Measurements from ENCODE around the gene LILRA6.
"Not testable (repeated sequence)": the region's sequence is repeated elsewhere in the genome, so short reads cannot be mapped to it uniquely, and the experiment has no call there.

LILRA6 gene

GRCh38 chr19:54240372-54241336 is 1.9 kb downstream of the LILRA6 start:
- H3K4me1 ChIP-seq (ENCODE audit: control insufficient read depth, insufficient read depth, low read length); H3K9ac ChIP-seq (ENCODE audit: low read length); H3K27me3 ChIP-seq (ENCODE audit: control insufficient read depth, insufficient read depth, low read length); H3K4me3 ChIP-seq (ENCODE audit: low read length); H3K36me3 ChIP-seq (ENCODE audit: control insufficient read depth, insufficient read depth, low read length); H3K27ac ChIP-seq (ENCODE audit: low read depth, low read length): not testable (repeated sequence)

GRCh38 chr19:54239491-54240371 is 2.9 kb downstream of the LILRA6 start:
- not testable (repeated sequence) for H3K4me1 ChIP-seq (ENCODE audit: control insufficient read depth, insufficient read depth, low read length); H3K27me3 ChIP-seq (ENCODE audit: control insufficient read depth, insufficient read depth, low read length); H3K36me3 ChIP-seq (ENCODE audit: control insufficient read depth, insufficient read depth, low read length); H3K9ac ChIP-seq (ENCODE audit: low read length); H3K27ac ChIP-seq (ENCODE audit: low read depth, low read length); H3K4me3 ChIP-seq (ENCODE audit: low read length)

- no peaks in the 10 kb centered on the region for H3K36me3 ChIP-seq (ENCODE audit: control insufficient read depth, insufficient read depth, low read length)
- no peaks in the 10 kb centered on the region for H3K4me1 ChIP-seq (ENCODE audit: control insufficient read depth, insufficient read depth, low read length)
- no peak overlapping the region for H3K27ac ChIP-seq (ENCODE audit: low read depth, low read length)
- no peak overlapping the region for H3K4me3 ChIP-seq (ENCODE audit: low read length)
- no peak overlapping the region for H3K9ac ChIP-seq (ENCODE audit: low read length)
- no peaks in the 10 kb centered on the region for H3K27me3 ChIP-seq (ENCODE audit: control insufficient read depth, insufficient read depth, low read length)
These were observed 8.6 kb downstream of the LILRA6 start for GRCh38 chr19:54233941-54234340.

- Histone ChIP-seq H3K27me3 (ENCODE audit: control insufficient read depth, insufficient read depth, low read length) (no peaks in the 10 kb centered on the region), H3K27ac (ENCODE audit: low read depth, low read length) (no peak overlapping the region), H3K36me3 (ENCODE audit: control insufficient read depth, insufficient read depth, low read length) (no peaks in the 10 kb centered on the region), H3K9ac (ENCODE audit: low read length) (no peak overlapping the region), H3K4me3 (ENCODE audit: low read length) (no peak overlapping the region), H3K4me1 (ENCODE audit: control insufficient read depth, insufficient read depth, low read length) (no peaks in the 10 kb centered on the region)
These were observed 11.3 kb downstream of the LILRA6 start for GRCh38 chr19:54231077-54231931.

GRCh38 chr19:54230031-54230430 is 12.6 kb downstream of the LILRA6 start:
- Histone ChIP-seq H3K9ac (ENCODE audit: low read length) (no peak overlapping the region), H3K27me3 (ENCODE audit: control insufficient read depth, insufficient read depth, low read length) (no peaks in the 10 kb centered on the region), H3K4me1 (ENCODE audit: control insufficient read depth, insufficient read depth, low read length) (no peaks in the 10 kb centered on the region), H3K4me3 (ENCODE audit: low read length) (no peak overlapping the region), H3K27ac (ENCODE audit: low read depth, low read length) (no peak overlapping the region), H3K36me3 (ENCODE audit: control insufficient read depth, insufficient read depth, low read length) (no peaks in the 10 kb centered on the region)

- H3K9ac ChIP-seq (ENCODE audit: low read length) = no peak overlapping the region
- H3K4me1 ChIP-seq (ENCODE audit: control insufficient read depth, insufficient read depth, low read length) = no peaks in the 10 kb centered on the region
- no peaks in the 10 kb centered on the region for H3K36me3 ChIP-seq (ENCODE audit: control insufficient read depth, insufficient read depth, low read length)
- no peak overlapping the region for H3K27ac ChIP-seq (ENCODE audit: low read depth, low read length)
- H3K4me3 ChIP-seq (ENCODE audit: low read length) = no peak overlapping the region
- H3K27me3 ChIP-seq (ENCODE audit: control insufficient read depth, insufficient read depth, low read length) = no peaks in the 10 kb centered on the region
These were observed 13.4 kb downstream of the LILRA6 start for GRCh38 chr19:54229146-54229545.

- H3K27ac ChIP-seq (ENCODE audit: low read depth, low read length); H3K9ac ChIP-seq (ENCODE audit: low read length); H3K4me3 ChIP-seq (ENCODE audit: low read length); H3K36me3 ChIP-seq (ENCODE audit: control insufficient read depth, insufficient read depth, low read length); H3K4me1 ChIP-seq (ENCODE audit: control insufficient read depth, insufficient read depth, low read length); H3K27me3 ChIP-seq (ENCODE audit: control insufficient read depth, insufficient read depth, low read length): not testable (repeated sequence)
These were observed 18.0 kb downstream of the LILRA6 start for GRCh38 chr19:54224619-54225018.

GRCh38 chr19:54223937-54224281 is 18.7 kb downstream of the LILRA6 start:
- not testable (repeated sequence) for H3K27me3 ChIP-seq (ENCODE audit: control insufficient read depth, insufficient read depth, low read length); H3K27ac ChIP-seq (ENCODE audit: low read depth, low read length); H3K4me1 ChIP-seq (ENCODE audit: control insufficient read depth, insufficient read depth, low read length); H3K4me3 ChIP-seq (ENCODE audit: low read length); H3K36me3 ChIP-seq (ENCODE audit: control insufficient read depth, insufficient read depth, low read length); H3K9ac ChIP-seq (ENCODE audit: low read length)

- not testable (repeated sequence) for H3K27ac ChIP-seq (ENCODE audit: low read depth, low read length); H3K36me3 ChIP-seq (ENCODE audit: control insufficient read depth, insufficient read depth, low read length); H3K27me3 ChIP-seq (ENCODE audit: control insufficient read depth, insufficient read depth, low read length)
These were observed 19.2 kb downstream of the LILRA6 start for GRCh38 chr19:54223277-54223936.

GRCh38 chr19:54222474-54223276 is 19.9 kb downstream of the LILRA6 start, which contains the start of gene LILRB3:
TSS of gene LILRB3 (minus strand) at chr19:54223007. CDS start at chr19:54222976, 31 bp downstream.
- not testable (repeated sequence) for H3K36me3 ChIP-seq (ENCODE audit: control insufficient read depth, insufficient read depth, low read length); H3K4me1 ChIP-seq (ENCODE audit: control insufficient read depth, insufficient read depth, low read length); H3K27me3 ChIP-seq (ENCODE audit: control insufficient read depth, insufficient read depth, low read length); H3K27ac ChIP-seq (ENCODE audit: low read depth, low read length); H3K9ac ChIP-seq (ENCODE audit: low read length); H3K4me3 ChIP-seq (ENCODE audit: low read length)

More at GRCh38 chr19:54223277-54223936, 19.2 kb downstream of the LILRA6 start:
- H3K4me3 ChIP-seq (ENCODE audit: low read length); H3K9ac ChIP-seq (ENCODE audit: low read length); H3K4me1 ChIP-seq (ENCODE audit: control insufficient read depth, insufficient read depth, low read length): not testable (repeated sequence)

- not testable (repeated sequence) for H3K27me3 ChIP-seq (ENCODE audit: control insufficient read depth, insufficient read depth, low read length); H3K36me3 ChIP-seq (ENCODE audit: control insufficient read depth, insufficient read depth, low read length); H3K9ac ChIP-seq (ENCODE audit: low read length); H3K27ac ChIP-seq (ENCODE audit: low read depth, low read length); H3K4me1 ChIP-seq (ENCODE audit: control insufficient read depth, insufficient read depth, low read length); H3K4me3 ChIP-seq (ENCODE audit: low read length)
These were observed 20.6 kb downstream of the LILRA6 start for GRCh38 chr19:54221947-54222346.
